WTC11 (cell line): ENCODE data around the gene PTPRU.

Source experiments
- ESRRA ChIP-seq: sonication (generic); formaldehyde crosslinking; IDR thresholded peaks from 2 replicates; pipeline ENCODE4 v1.8.1; 2022; ENCODE audit warnings: mild to moderate bottlenecking, missing genetic modification reagents, borderline replicate concordance
- GABPB1 ChIP-seq: sonication (generic); formaldehyde crosslinking; IDR thresholded peaks from 2 replicates; pipeline ENCODE4 v1.8.1; 2023; ENCODE audit warnings: mild to moderate bottlenecking, missing genetic modification reagents
- SMAD3 ChIP-seq: sonication (generic); formaldehyde crosslinking; IDR thresholded peaks from 2 replicates; pipeline ENCODE4 v1.8.0; 2022; ENCODE audit warnings: missing genetic modification reagents, mild to moderate bottlenecking, borderline replicate concordance
- SMAD4 ChIP-seq: sonication (generic); formaldehyde crosslinking; IDR thresholded peaks from 2 replicates; pipeline ENCODE4 v1.8.0; 2022; ENCODE audit warnings: mild to moderate bottlenecking, missing genetic modification reagents
- SP1 ChIP-seq: sonication (generic); formaldehyde crosslinking; conservative IDR thresholded peaks from 2 replicates; pipeline ENCODE4 v1.8.1; 2022; ENCODE audit warnings: missing genetic modification reagents
- ZNF121 ChIP-seq: sonication (generic); formaldehyde crosslinking; IDR thresholded peaks from 2 replicates; pipeline ENCODE4 v1.8.0; 2023; ENCODE audit warnings: missing genetic modification reagents
- TF ChIP-seq, protein P1 (sequence below): fragments of 200-600 bp; IDR thresholded peaks from 2 replicates; pipeline ENCODE4 v1.8.0; 2022; ENCODE audit warnings: antibody characterized with exemption
- TF ChIP-seq, protein P2 (sequence below): sonication (generic); formaldehyde crosslinking; IDR thresholded peaks from 2 replicates; pipeline ENCODE4 v1.8.0; 2023; ENCODE audit warnings: mild to moderate bottlenecking, missing genetic modification reagents
- TF ChIP-seq, protein P3 (sequence below): sonication (generic); formaldehyde crosslinking; IDR thresholded peaks from 2 replicates; pipeline ENCODE4 v1.8.0; 2022; ENCODE audit warnings: mild to moderate bottlenecking, missing genetic modification reagents
- TF ChIP-seq, protein P4 (sequence below): sonication (generic); formaldehyde crosslinking; IDR thresholded peaks from 2 replicates; pipeline ENCODE4 v1.8.1; 2022; ENCODE audit warnings: missing genetic modification reagents, borderline replicate concordance
- TF ChIP-seq, protein P5 (sequence below): sonication (generic); formaldehyde crosslinking; IDR thresholded peaks from 2 replicates; pipeline ENCODE4 v1.8.1; 2023; ENCODE audit warnings: mild to moderate bottlenecking, missing genetic modification reagents, moderate library complexity

DNA sequence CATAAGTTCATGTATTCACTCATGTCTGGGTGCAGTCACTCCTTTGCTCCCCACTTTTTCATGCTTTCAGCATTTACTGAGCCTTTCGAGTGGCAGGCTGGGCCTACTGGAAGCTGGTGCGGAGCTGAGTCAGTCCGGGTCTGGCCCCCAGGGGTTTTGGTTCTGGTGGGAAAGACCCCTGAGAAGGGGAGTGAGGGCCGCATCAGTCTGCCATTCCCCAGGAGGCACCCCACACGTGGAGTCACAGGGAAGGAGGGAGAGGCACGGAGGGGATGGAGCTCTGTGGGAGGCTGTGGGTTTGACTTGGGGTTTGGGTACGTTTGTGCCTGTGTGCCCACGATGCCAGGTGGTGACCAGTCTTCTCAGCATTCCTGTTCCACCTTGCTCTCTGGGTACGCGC lies 87.9 kb downstream of the PTPRU start:
- TF ChIP-seq ESRRA (CRISPR knock-in tag) (no peak), ZNF121 (CRISPR knock-in tag) (no peak), SMAD3 (CRISPR knock-in tag) (no peak), SMAD4 (CRISPR knock-in tag) (no peak), SP1 (no peak), GABPB1 (no peak)
- TF ChIP-seq, protein P1, sequence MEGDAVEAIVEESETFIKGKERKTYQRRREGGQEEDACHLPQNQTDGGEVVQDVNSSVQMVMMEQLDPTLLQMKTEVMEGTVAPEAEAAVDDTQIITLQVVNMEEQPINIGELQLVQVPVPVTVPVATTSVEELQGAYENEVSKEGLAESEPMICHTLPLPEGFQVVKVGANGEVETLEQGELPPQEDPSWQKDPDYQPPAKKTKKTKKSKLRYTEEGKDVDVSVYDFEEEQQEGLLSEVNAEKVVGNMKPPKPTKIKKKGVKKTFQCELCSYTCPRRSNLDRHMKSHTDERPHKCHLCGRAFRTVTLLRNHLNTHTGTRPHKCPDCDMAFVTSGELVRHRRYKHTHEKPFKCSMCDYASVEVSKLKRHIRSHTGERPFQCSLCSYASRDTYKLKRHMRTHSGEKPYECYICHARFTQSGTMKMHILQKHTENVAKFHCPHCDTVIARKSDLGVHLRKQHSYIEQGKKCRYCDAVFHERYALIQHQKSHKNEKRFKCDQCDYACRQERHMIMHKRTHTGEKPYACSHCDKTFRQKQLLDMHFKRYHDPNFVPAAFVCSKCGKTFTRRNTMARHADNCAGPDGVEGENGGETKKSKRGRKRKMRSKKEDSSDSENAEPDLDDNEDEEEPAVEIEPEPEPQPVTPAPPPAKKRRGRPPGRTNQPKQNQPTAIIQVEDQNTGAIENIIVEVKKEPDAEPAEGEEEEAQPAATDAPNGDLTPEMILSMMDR: no peak
- TF ChIP-seq, protein P2, sequence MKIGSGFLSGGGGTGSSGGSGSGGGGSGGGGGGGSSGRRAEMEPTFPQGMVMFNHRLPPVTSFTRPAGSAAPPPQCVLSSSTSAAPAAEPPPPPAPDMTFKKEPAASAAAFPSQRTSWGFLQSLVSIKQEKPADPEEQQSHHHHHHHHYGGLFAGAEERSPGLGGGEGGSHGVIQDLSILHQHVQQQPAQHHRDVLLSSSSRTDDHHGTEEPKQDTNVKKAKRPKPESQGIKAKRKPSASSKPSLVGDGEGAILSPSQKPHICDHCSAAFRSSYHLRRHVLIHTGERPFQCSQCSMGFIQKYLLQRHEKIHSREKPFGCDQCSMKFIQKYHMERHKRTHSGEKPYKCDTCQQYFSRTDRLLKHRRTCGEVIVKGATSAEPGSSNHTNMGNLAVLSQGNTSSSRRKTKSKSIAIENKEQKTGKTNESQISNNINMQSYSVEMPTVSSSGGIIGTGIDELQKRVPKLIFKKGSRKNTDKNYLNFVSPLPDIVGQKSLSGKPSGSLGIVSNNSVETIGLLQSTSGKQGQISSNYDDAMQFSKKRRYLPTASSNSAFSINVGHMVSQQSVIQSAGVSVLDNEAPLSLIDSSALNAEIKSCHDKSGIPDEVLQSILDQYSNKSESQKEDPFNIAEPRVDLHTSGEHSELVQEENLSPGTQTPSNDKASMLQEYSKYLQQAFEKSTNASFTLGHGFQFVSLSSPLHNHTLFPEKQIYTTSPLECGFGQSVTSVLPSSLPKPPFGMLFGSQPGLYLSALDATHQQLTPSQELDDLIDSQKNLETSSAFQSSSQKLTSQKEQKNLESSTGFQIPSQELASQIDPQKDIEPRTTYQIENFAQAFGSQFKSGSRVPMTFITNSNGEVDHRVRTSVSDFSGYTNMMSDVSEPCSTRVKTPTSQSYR (CRISPR knock-in tag): no peak
- TF ChIP-seq, protein P3, sequence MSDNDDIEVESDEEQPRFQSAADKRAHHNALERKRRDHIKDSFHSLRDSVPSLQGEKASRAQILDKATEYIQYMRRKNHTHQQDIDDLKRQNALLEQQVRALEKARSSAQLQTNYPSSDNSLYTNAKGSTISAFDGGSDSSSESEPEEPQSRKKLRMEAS (CRISPR knock-in tag): no peak
- TF ChIP-seq, protein P4, sequence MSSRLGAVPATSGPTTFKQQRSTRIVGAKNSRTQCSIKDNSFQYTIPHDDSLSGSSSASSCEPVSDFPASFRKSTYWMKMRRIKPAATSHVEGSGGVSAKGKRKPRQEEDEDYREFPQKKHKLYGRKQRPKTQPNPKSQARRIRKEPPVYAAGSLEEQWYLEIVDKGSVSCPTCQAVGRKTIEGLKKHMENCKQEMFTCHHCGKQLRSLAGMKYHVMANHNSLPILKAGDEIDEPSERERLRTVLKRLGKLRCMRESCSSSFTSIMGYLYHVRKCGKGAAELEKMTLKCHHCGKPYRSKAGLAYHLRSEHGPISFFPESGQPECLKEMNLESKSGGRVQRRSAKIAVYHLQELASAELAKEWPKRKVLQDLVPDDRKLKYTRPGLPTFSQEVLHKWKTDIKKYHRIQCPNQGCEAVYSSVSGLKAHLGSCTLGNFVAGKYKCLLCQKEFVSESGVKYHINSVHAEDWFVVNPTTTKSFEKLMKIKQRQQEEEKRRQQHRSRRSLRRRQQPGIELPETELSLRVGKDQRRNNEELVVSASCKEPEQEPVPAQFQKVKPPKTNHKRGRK (CRISPR knock-in tag): no peak
- TF ChIP-seq, protein P5, sequence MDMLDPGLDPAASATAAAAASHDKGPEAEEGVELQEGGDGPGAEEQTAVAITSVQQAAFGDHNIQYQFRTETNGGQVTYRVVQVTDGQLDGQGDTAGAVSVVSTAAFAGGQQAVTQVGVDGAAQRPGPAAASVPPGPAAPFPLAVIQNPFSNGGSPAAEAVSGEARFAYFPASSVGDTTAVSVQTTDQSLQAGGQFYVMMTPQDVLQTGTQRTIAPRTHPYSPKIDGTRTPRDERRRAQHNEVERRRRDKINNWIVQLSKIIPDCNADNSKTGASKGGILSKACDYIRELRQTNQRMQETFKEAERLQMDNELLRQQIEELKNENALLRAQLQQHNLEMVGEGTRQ (CRISPR knock-in tag): no peak
